Tibial nerve (tissue), 3 donors: Measurements from ENCODE around the gene COL8A1.

Source experiments
- POLR2A ChIP-seq, 2 donors: fragments of 450-650 bp; IDR thresholded peaks; one replicate each; pipeline ENCODE4 v1.6.1; 2017; ENCODE audit warnings: antibody characterized with exemption in 2 of 2, mild to moderate bottlenecking in 2 of 2, moderate library complexity in 2 of 2
- TF ChIP-seq, protein P1 (sequence below), 5 experiments: fragments of 200-600 bp in 3 of 5; fragments of 450-650 bp in 2 of 5; sonication (generic) in 3 of 5; IDR thresholded peaks; one replicate each; pipeline ENCODE4 v1.5.1; 2016 to 2019; ENCODE audit warnings: antibody characterized with exemption in 5 of 5, mild to moderate bottlenecking in 3 of 5, moderate library complexity in 2 of 5

GRCh38 chr3:99768126-99768525 lies 129.7 kb downstream of the COL8A1 start:
- TF ChIP-seq, protein P1, sequence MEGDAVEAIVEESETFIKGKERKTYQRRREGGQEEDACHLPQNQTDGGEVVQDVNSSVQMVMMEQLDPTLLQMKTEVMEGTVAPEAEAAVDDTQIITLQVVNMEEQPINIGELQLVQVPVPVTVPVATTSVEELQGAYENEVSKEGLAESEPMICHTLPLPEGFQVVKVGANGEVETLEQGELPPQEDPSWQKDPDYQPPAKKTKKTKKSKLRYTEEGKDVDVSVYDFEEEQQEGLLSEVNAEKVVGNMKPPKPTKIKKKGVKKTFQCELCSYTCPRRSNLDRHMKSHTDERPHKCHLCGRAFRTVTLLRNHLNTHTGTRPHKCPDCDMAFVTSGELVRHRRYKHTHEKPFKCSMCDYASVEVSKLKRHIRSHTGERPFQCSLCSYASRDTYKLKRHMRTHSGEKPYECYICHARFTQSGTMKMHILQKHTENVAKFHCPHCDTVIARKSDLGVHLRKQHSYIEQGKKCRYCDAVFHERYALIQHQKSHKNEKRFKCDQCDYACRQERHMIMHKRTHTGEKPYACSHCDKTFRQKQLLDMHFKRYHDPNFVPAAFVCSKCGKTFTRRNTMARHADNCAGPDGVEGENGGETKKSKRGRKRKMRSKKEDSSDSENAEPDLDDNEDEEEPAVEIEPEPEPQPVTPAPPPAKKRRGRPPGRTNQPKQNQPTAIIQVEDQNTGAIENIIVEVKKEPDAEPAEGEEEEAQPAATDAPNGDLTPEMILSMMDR (IDR thresholded peaks at IDR 0.05), result no peak
- TF ChIP-seq POLR2A (IDR thresholded peaks at IDR 0.05), result no peak
